Keratinocyte (primary cell): ENCODE measurements around the gene INSIG1. TPM values are rescaled to one million over a fixed set of nuclear protein-coding genes. Genes with fewer than 3 reads are reported as not detected.

Experiments used
- DNase-seq: peaks from one replicate; pipeline ENCODE4 v3.0.0-alpha.2; 2011; ENCODE audit warnings: low read depth, missing footprints, low spot score
- FAIRE-seq: peaks from 2 replicates; lab custom pipeline; 2011; peaks lifted over from hg19 to GRCh38; lab: Jason Lieb, UNC
- H2AFZ ChIP-seq: 2 replicates; pipeline ENCODE4 v1.6.0; 2012; ENCODE audit warnings: low read length, control low read depth, inconsistent platforms; ENCODE audit not compliant: control insufficient read depth
- H3K27ac ChIP-seq: 2 replicates; pipeline ENCODE4 v1.5.1; 2011; ENCODE audit warnings: low read length; ENCODE audit not compliant: control insufficient read depth, insufficient read depth
- H3K27me3 ChIP-seq: 3 replicates; pipeline ENCODE4 v1.6.0; 2011; ENCODE audit warnings: low read length; ENCODE audit not compliant: control insufficient read depth, insufficient read depth; ENCODE audit errors: extremely low read depth
- H3K36me3 ChIP-seq, 2 experiments: 2 replicates in 1 of 2; 3 replicates in 1 of 2; pipeline ENCODE4 v1.5.1; 2011; ENCODE audit warnings: low read length in 2 of 2, mild to moderate bottlenecking in 1 of 2; ENCODE audit not compliant: control insufficient read depth in 2 of 2, insufficient read depth in 2 of 2; ENCODE audit errors: extremely low read depth in 1 of 2
- H3K4me1 ChIP-seq: 3 replicates; pipeline ENCODE4 v1.5.1; 2011; ENCODE audit warnings: low read length; ENCODE audit not compliant: control insufficient read depth, insufficient read depth; ENCODE audit errors: extremely low read depth
- H3K4me2 ChIP-seq: 3 replicates; pipeline ENCODE4 v1.6.0; 2011; ENCODE audit warnings: low read depth, low read length; ENCODE audit not compliant: control insufficient read depth, insufficient read depth; ENCODE audit errors: extremely low read depth
- H3K4me3 ChIP-seq, 3 experiments: fragments of 200-600 bp in 1 of 3; sonication (generic) in 1 of 3; 2 replicates in 2 of 3; 3 replicates in 1 of 3; pipeline ENCODE4 v1.5.1; 2011 to 2016; ENCODE audit warnings: low read length in 3 of 3, mild to moderate bottlenecking in 3 of 3, control low read depth in 2 of 3, inconsistent platforms in 1 of 3, low read depth in 1 of 3, mixed read lengths in 1 of 3, mixed run types in 1 of 3, moderate library complexity in 1 of 3; ENCODE audit not compliant: control insufficient read depth in 2 of 3, insufficient read depth in 2 of 3; ENCODE audit errors: extremely low read depth in 1 of 3
- H3K79me2 ChIP-seq: 2 replicates; pipeline ENCODE4 v1.6.0; 2012; ENCODE audit warnings: low read length; ENCODE audit not compliant: control insufficient read depth, insufficient read depth
- H3K9ac ChIP-seq: 3 replicates; pipeline ENCODE4 v1.6.0; 2011; ENCODE audit warnings: low read length; ENCODE audit not compliant: control insufficient read depth, insufficient read depth; ENCODE audit errors: extremely low read depth
- H3K9me1 ChIP-seq: 3 replicates; pipeline ENCODE4 v1.6.0; 2011; ENCODE audit warnings: low read length; ENCODE audit not compliant: control insufficient read depth, insufficient read depth; ENCODE audit errors: extremely low read depth
- H3K9me3 ChIP-seq: 2 replicates; pipeline ENCODE4 v1.5.1; 2012; ENCODE audit warnings: low read depth, low read length; ENCODE audit not compliant: control insufficient read depth
- H4K20me1 ChIP-seq: 3 replicates; pipeline ENCODE4 v1.6.0; 2011; ENCODE audit warnings: low read length; ENCODE audit not compliant: control insufficient read depth, insufficient read depth; ENCODE audit errors: extremely low read depth
- CTCF ChIP-seq, 3 experiments: IDR thresholded peaks in 1 of 3; conservative IDR thresholded peaks in 1 of 3; optimal IDR thresholded peaks in 1 of 3; 2 replicates in 2 of 3; 3 replicates in 1 of 3; pipeline versions ENCODE3 to v1.5.1; 2011; ENCODE audit warnings: low read length in 3 of 3, mild to moderate bottlenecking in 3 of 3, moderate library complexity in 2 of 3, control low read depth in 1 of 3, inconsistent platforms in 1 of 3; ENCODE audit not compliant: insufficient read depth in 2 of 3; ENCODE audit errors: extremely low read depth in 1 of 3
- EZH2 ChIP-seq: IDR thresholded peaks from one replicate; pipeline ENCODE4 v1.6.1; 2012; ENCODE audit warnings: inconsistent platforms, mild to moderate bottlenecking, low read length, moderate library complexity
- dilution Hi-C: fragments of 300-500 bp; cut with MboI; formaldehyde crosslinking; loops from one replicate; pipeline ENCODE4 v1.7.0; 2020; ENCODE audit warnings: low sequenced_read_pairs; ENCODE audit not compliant: extremely low pct_ligation_motif_present
- polyA plus RNA-seq, 5 experiments: library from polyadenylated mRNA; depleted of rRNA in 3 of 5; stranded (reverse) in 3 of 5; stranded (forward) in 1 of 5; unstranded in 1 of 5; fragments of >200 nt; gene quantifications; 1 replicate in 1 of 5; 2 replicates in 3 of 5; 3 replicates in 1 of 5; pipeline versions ENCODE4 v1.2.1 to v1.2.3, GENCODE V29; 2011 to 2012; ENCODE audit warnings: missing spikeins in 2 of 5, low read depth in 1 of 5, low replicate concordance in 1 of 5

The INSIG1 gene
- polyA plus RNA-seq, 1 donor (not counting 4 experiments of a cell fraction or from before 2014, with no cell fraction given): 104 TPM

DNA sequence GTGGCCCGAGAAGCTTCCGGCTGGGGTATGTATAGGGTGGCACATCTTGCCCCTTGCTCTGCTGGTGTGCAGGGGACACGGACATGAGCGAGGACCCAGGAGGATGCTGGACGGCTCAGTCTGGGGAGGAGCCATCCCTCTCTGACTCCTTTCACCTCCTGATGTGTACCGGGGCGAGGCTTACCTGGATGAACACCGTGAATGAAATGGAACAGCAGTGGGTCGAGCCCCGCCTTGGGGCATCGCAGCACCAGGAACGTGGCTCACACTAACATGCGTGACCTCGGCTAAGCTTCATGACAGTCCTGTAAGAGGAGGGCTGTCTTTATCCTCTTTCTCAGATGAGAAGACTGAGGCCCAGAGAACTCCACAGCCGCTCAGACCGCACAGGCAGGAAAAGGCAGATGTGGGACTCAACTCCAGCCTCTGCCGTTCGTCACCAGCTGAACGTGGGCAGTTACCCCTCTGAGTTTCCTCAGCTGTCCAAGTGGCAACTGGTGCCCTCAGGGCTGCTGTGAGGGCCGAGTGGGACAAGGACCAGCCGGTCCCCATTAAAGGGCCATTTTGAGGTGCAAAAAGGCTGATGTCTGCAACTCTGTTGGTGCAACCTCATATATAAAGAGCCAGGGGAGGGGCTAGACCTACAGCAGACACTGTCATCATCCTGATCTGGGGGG, 54.5 kb downstream of the INSIG1 start:
- H3K79me2 ChIP-seq: no peaks in the 10 kb centered on the region
- no peak for FAIRE-seq
- H3K9me1 ChIP-seq: no peaks in the 10 kb centered on the region
- H2AFZ ChIP-seq: no peak overlapping the region
- H3K9ac ChIP-seq: no peak overlapping the region
- no peak overlapping the region for H3K4me2 ChIP-seq
- no peaks in the 10 kb centered on the region for H4K20me1 ChIP-seq
- no peak overlapping the region for H3K27ac ChIP-seq
- H3K36me3 ChIP-seq: no peaks in the 10 kb centered on the region
- no peak overlapping the region for H3K4me3 ChIP-seq
- peaks cover 2% of the 10 kb centered on the region for H3K9me3 ChIP-seq
- no peaks in the 10 kb centered on the region for H3K27me3 ChIP-seq
- no peaks in the 10 kb centered on the region for H3K4me1 ChIP-seq
- no peak for DNase-seq
- dilution Hi-C loops: no loop called here
- TF ChIP-seq EZH2: no peak
- TF ChIP-seq CTCF (optimal IDR thresholded peaks at IDR 0.05 in 1 of 3, IDR thresholded peaks at IDR 0.05 in 1 of 3, conservative IDR thresholded peaks at IDR 0.05 in 1 of 3; ENCODE audit: extremely low read depth in 1 of 3, insufficient read depth in 2 of 3, low read length in 3 of 3): no peak

GRCh38 chr7:155352753-155353115, 55.1 kb downstream of the INSIG1 start:
- Histone ChIP-seq H3K9me3 (peaks cover 2% of the 10 kb centered on the region), H3K9ac (no peak overlapping the region), H3K79me2 (no peaks in the 10 kb centered on the region), H3K27me3 (peaks cover 5% of the 10 kb centered on the region), H4K20me1 (no peaks in the 10 kb centered on the region), H3K36me3 (no peaks in the 10 kb centered on the region), H3K27ac (no peak overlapping the region), H3K9me1 (no peaks in the 10 kb centered on the region), H2AFZ (no peak overlapping the region), H3K4me2 (no peak overlapping the region), H3K4me1 (no peaks in the 10 kb centered on the region), H3K4me3 (no peak overlapping the region)
- DNase-seq: no peak
- dilution Hi-C loops: no loop called here
- no peak for FAIRE-seq
- TF ChIP-seq EZH2 (no peak), CTCF (optimal IDR thresholded peaks at IDR 0.05 in 1 of 3, IDR thresholded peaks at IDR 0.05 in 1 of 3, conservative IDR thresholded peaks at IDR 0.05 in 1 of 3; ENCODE audit: extremely low read depth in 1 of 3, insufficient read depth in 2 of 3, low read length in 3 of 3) (no peak)
